Right kidney (tissue), 9 donors: ENCODE results near the gene NT5C1B.
"Not testable (repeated sequence)": the region's sequence is repeated elsewhere in the genome, so short reads cannot be mapped to it uniquely, and the experiment has no call there.

ENCODE experiments used
- DNase-seq: peaks from one replicate; pipeline ENCODE4 v3.0.0-alpha.2; 2016
- long read RNA-seq, 8 donors: transcript quantifications; one replicate each; lab custom pipeline, GENCODE V29; 2026

NT5C1B gene
- long read RNA-seq, donor 1 = 0 reads
- long read RNA-seq, donor 2 = 0 reads
- long read RNA-seq, donor 3 = 0 reads
- long read RNA-seq, donor 4 = 0 reads
- long read RNA-seq, donor 5 = 0 reads
- long read RNA-seq, donor 6 = 0 reads
- long read RNA-seq, donor 7 = 0 reads
- long read RNA-seq, donor 8 = 0 reads

DNA sequence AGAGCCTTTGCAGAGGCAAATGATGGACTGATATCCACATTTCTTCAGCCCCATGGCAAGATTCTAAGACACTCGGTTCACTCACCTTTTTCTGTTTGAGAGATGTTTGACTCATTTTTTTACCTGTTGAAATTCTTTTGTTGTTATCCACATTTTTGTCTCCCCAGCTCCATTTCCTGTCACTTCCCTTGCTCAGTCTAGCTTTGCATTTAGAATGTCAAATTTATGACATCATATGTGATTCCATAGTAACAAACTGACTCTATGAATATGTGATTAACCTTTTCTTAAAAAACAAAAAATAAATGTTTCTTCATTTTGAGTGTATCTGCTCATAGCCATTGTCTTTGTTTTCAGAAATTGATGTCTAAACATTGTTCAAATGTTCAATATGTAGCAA is at the start of gene NT5C1B:
NT5C1B (minus strand) TSS at position 216 of the 400 bp plus-strand sequence; CDS start at position 115, 101 bp downstream.
- no peak for DNase-seq

DNA sequence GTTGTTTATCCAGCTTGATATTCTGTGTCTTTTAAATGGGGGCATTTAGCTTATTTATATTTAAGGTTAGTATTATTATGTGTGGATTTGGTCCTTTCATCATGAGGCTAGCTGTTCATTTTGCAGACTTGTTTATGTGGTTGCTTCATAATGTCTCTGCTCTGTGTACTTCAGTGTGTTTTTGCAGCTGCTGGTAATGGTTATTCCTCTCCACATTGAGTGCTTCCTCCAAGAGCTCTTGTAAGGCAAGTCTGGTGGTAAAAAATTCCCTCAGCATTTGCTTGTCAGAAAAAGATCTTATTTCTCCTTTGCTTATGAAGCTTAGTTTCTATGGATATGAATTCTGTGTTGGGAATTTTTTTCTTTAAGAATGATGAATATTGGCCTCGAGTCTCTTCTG is 47.8 kb upstream of the NT5C1B start:
- no peak for DNase-seq

- DNase-seq = not testable (repeated sequence)
These were observed 43.3 kb upstream of the NT5C1B start for GRCh38 chr2:18632699-18633098.

- DNase-seq = no peak
These were observed 41.6 kb upstream of the NT5C1B start for GRCh38 chr2:18630941-18631340.

DNA sequence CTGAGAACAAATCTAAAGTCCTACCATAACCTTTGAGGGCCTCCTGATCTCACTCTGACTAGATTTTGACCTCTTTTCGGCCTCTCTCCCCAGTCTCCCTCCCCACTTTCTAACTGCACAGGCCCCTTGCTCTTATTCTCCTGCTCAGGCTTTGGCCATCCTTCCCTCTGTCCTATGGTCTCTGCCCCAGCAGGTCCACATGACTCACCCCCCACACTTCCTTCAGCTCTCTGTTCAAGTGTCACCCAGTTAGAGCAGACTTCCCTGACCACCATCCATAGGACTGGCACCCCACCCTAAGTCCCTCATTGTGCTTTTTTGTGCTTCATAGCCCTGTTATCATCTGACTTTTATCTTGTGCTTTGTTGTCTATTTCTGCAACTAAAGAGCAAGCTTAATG is 41.2 kb upstream of the NT5C1B start:
- no peak for DNase-seq

GRCh38 chr2:18630101-18630500 is 40.7 kb upstream of the NT5C1B start:
- DNase-seq = no peak

GRCh38 chr2:18626958-18627650 is 37.7 kb upstream of the NT5C1B start:
- DNase-seq = no peak

- DNase-seq = no peak
These were observed 36.9 kb upstream of the NT5C1B start for GRCh38 chr2:18626256-18626668.

DNA sequence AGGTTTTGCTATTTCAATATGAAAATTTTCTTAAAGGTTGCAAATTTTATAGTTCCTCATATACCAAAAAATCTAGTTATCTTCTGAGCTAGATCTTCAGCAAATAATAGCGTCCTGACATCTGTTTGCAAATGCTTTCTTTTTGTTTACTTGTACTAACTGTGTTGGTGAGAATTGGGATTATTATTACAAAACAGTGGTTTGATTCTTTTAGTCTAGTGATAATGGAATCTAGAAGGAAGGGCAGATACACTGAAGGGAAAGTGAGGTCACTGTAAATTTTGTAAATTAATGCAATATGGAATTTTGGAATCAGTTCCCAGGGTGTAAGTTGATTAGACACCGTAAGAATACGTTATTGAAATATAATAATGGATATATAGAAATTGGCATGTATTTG is 36.2 kb upstream of the NT5C1B start:
- no peak for DNase-seq

DNA sequence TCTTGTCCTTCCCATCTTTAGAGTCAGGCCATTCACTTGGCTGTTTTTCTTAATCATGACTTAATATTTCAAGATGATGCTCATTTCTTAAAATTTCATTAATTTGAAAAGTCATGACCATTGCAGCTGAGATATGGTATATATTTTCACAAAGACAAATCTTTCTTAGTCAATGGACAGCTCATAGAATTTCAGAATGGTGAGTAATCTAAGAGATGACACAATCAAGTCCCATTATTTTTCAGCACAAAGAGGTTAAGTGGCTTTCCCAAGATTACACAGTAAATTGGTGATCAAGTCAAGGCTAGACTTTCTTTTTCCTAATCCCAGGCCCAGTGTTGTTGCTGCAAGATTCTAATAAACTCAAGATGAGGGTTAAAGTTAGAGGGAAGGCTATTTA is 34.4 kb upstream of the NT5C1B start:
- no peak for DNase-seq

DNA sequence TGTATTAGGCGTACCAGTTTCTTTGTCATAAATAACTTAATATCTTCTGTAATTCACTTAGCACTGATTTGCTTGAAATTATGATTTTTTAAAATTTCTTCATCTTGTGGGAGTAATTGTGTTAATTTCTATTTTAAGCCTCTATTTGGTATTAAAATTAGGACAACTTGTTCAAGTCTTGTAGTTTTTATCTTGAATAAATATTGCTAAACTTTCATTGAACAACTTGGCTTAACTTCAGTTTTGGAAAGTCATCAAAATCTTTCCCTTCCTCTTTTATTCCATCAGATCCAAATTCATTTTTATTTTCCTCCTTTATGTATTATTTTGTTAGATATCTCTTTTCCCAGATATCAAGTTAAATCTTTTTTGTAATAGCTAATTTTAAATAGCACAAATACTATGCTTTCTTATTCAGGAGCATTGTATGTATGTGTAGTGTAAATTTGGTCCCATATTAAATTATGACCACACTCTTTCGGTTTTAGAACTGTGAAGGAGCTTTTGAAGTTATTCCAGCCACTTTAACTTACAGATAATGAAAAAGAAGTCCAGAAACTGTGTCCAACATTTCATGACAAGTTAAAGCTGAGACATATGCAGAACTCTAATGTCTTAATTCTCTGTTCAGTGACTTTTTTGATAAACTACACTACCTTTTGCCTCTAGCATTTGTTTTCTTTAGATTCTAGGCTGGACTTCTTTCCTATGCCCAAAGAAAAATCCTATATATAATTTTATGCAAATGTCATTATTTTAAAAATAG is 31.7 kb upstream of the NT5C1B start:
- DNase-seq = no peak

DNA sequence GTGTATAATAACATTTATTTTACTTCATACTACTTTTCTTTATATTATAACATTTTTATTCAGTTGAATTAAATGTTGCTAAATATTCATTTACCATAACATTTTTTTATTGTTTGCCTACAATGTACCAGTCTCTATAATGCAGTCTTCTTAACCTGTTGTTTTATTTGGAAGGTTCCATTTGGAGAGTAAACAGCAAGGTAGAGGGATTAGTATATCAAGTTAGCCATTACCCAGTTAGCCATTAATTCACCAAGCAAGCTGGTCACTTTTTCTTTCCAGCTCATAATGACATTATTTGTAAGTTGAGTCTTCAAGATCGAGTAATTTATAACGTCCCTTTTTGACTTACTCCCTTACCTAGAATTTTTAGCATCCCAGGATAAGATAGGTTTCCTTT is 29.7 kb upstream of the NT5C1B start:
- no peak for DNase-seq

- no peak for DNase-seq
These were observed 24.7 kb upstream of the NT5C1B start for GRCh38 chr2:18614041-18614440.

- DNase-seq = no peak
These were observed 22.8 kb upstream of the NT5C1B start for GRCh38 chr2:18612133-18612532.

DNA sequence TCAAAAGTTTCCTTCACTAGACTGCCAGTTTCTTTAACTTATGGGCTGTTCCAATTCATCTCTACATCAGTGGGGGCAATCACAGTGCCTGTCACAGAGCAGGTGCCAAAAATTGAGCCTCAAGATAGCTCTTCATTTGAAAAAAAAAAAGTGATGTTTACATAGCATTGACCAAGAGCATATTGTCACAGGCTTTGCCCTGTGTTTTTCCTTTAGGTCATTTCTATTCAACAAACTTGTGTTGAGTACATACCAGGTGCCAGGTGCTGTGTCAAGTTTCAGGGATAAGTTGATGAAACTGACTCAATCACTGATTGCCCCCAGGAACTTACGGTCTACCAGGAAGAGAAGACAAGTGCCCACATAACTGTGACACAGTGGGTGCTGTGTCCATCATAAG is 22.2 kb upstream of the NT5C1B start:
- DNase-seq = no peak

DNA sequence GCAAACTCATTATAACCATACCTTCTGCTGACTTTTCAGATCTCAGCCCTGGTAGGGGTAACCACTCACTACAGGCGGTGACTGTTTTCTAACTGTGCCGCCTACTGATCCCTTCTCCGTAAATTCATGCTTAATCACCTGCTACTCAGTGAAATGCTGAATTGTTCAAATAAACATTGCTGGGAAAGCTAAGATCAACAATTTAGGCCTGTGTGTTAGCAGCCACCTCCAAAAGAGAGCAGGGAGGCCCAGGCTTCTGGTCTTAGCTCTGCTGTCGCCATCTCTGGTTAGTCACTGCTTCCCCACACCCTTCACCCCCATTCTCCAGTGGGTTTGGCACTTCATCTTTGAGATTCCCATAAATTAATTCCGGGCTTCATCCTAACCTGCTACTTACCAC is 21.8 kb upstream of the NT5C1B start:
- DNase-seq = no peak

DNA sequence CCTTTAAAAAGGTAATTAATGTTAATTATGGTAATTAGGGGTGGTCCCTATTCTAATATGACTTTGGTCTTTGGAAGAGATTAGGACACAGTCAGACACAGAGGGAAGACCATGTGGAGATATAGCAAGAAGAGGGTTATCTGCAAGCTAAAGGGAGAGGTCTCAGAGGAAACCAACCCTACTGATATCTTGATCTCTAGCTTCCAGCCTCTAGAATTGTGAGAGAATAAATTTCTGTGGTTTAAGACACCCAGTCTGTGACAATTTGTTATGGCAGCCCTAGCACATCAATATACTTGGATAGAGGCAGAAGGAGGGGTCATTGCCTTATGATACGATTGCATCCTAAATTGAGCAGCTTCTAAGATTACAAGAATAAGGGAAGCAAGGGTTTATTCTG is 21.3 kb upstream of the NT5C1B start:
- DNase-seq = no peak

GRCh38 chr2:18610090-18610489 is 20.7 kb upstream of the NT5C1B start:
- no peak for DNase-seq

- no peak for DNase-seq
These were observed 15.7 kb upstream of the NT5C1B start for GRCh38 chr2:18605115-18605514.

- DNase-seq = no peak
These were observed 15.1 kb upstream of the NT5C1B start for GRCh38 chr2:18604531-18604885.

GRCh38 chr2:18603854-18604530 is 14.6 kb upstream of the NT5C1B start:
- no peak for DNase-seq

- DNase-seq = no peak
These were observed 12.9 kb upstream of the NT5C1B start for GRCh38 chr2:18602298-18602697.

GRCh38 chr2:18600255-18600613 is 10.9 kb upstream of the NT5C1B start:
- DNase-seq = no peak
